ENCODE measurements around the gene SLC29A2.

SLC29A2 gene

GRCh38 chr11:66317723-66318599 lies 53.6 kb downstream of the SLC29A2 start:
- DNase-seq (ENCODE audit: low read depth): peak; percentile 58

- no peak for DNase-seq (ENCODE audit: low read depth)
Observed at GRCh38 chr11:66317322-66317722, 54.2 kb downstream of the SLC29A2 start.

- DNase-seq (ENCODE audit: low read depth): no peak
Observed at GRCh38 chr11:66316849-66317251, 54.7 kb downstream of the SLC29A2 start, which contains the start of gene CD248. Gene CD248, minus strand, starts transcription at chr11:66317044. Its CDS starts 17 bp downstream, at chr11:66317027.

- DNase-seq (ENCODE audit: low read depth): no peak
Observed at GRCh38 chr11:66315921-66316811, 55.4 kb downstream of the SLC29A2 start.

GRCh38 chr11:66315498-66315885 lies 56.1 kb downstream of the SLC29A2 start:
- DNase-seq (ENCODE audit: low read depth): no peak

DNA sequence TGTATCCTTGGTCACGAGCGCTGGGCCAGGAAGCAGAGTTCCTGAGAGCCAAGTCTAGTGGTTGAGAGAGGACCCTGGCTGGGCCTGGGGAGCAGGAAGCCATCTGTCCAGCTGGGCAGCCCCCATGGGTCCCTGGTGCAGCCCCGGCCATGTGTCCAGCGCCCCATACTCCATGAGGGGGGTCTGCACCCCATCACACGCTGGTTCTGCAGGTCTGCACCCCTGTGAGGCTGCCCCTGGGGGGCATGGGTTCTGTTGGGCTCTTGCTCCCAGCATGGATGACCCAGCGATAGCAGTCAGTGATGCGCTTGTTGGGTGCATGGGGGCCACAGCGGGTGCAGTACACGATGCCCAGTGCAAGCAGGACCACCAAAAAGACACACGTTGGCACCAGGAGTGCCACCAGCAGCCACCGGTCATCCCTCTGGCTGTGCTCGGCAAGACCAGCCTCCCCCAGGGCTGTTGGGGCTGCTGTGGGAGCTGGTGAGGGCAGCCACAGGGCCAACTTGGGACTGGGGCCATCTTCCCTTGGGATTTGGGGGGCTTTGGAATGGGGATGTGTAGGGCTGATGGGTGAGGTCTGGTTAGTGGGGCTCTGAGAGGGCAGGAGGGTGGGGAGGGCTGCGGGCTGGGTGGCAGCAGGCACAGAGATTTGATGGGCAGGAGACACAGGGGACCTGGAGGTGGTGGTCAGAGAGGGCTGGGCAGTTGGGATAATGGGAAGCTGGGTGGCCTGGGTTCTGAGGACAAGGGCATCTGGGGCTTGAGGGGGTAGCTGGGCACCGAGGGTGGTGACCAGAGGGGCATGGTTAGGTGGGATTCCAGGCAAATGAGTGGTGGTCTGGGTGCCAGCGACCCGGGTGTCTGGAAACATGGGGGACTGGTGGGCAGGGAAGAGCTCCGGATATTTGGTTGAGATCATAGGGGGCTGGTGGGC lies 56.7 kb downstream of the SLC29A2 start:
- no peak for DNase-seq (ENCODE audit: low read depth)

DNA sequence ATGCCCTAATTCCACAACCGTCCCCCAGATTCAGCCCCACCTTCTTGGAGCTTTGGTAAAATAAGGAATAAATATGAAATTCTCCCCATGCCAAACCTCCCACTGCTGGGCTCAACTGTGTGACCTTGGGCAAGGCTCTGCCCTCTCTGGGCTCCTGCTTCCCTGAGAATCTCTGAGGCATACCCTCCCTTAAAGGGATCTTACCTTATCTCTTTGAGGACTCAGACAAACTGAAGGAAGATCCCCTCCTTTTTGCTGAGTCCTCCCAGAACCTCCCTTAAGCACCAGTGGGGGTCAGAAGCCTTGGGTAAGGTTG lies 57.4 kb downstream of the SLC29A2 start:
- no peak for DNase-seq (ENCODE audit: low read depth)

GRCh38 chr11:66313321-66314185 lies 58.0 kb downstream of the SLC29A2 start:
- DNase-seq (ENCODE audit: low read depth): no peak

- DNase-seq (ENCODE audit: low read depth): peak; percentile 99
Observed at GRCh38 chr11:66312549-66313320, 58.8 kb downstream of the SLC29A2 start.
